GM23248 (cell line): Measurements from ENCODE around the gene TRA2A. TPM values are rescaled to one million over a fixed set of nuclear protein-coding genes. Genes with fewer than 3 reads are reported as not detected.

Source experiments
- DNase-seq: peaks from one replicate; pipeline ENCODE4 v3.0.0-alpha.2; 2015
- H2AFZ ChIP-seq: fragments of 200-600 bp; sonication (generic); 2 replicates; pipeline ENCODE4 v1.6.1; 2016; ENCODE audit warnings: antibody characterized with exemption
- H3F3A ChIP-seq: fragments of 200-600 bp; sonication (generic); 2 replicates; pipeline ENCODE4 v1.6.1; 2016; ENCODE audit warnings: mild to moderate bottlenecking, antibody characterized with exemption, mixed run types; ENCODE audit not compliant: insufficient read depth
- H3K27ac ChIP-seq: fragments of 200-600 bp; sonication (generic); 2 replicates; pipeline ENCODE4 v1.5.1; 2016; ENCODE audit warnings: mild to moderate bottlenecking
- H3K27me3 ChIP-seq: fragments of 200-600 bp; sonication (generic); replicated peaks from 2 replicates; pipeline ENCODE4 v1.6.1; 2016; ENCODE audit warnings: mild to moderate bottlenecking; ENCODE audit not compliant: insufficient read depth
- H3K36me3 ChIP-seq: fragments of 200-600 bp; sonication (generic); 2 replicates; pipeline ENCODE4 v1.6.1; 2016; ENCODE audit warnings: low read depth, mild to moderate bottlenecking
- H3K4me1 ChIP-seq: fragments of 200-600 bp; sonication (generic); 2 replicates; pipeline ENCODE4 v1.6.1; 2016; ENCODE audit warnings: mild to moderate bottlenecking; ENCODE audit not compliant: insufficient read depth
- H3K4me2 ChIP-seq: fragments of 200-600 bp; sonication (generic); one replicate; pipeline ENCODE4 v1.6.1; 2016; ENCODE audit warnings: mild to moderate bottlenecking; ENCODE audit not compliant: unreplicated experiment
- H3K4me3 ChIP-seq: fragments of 200-600 bp; sonication (generic); 2 replicates; pipeline ENCODE4 v1.5.1; 2016; ENCODE audit warnings: mild to moderate bottlenecking
- H3K79me2 ChIP-seq: fragments of 200-600 bp; sonication (generic); 2 replicates; pipeline ENCODE4 v1.6.1; 2016; ENCODE audit warnings: mild to moderate bottlenecking; ENCODE audit not compliant: insufficient read depth
- H3K9ac ChIP-seq: fragments of 200-600 bp; sonication (generic); 2 replicates; pipeline ENCODE4 v1.6.1; 2016; ENCODE audit warnings: mild to moderate bottlenecking
- H3K9me2 ChIP-seq: fragments of 200-600 bp; sonication (generic); 2 replicates; pipeline ENCODE4 v1.6.1; 2016; ENCODE audit warnings: mixed run types, mild to moderate bottlenecking, moderate library complexity; ENCODE audit not compliant: insufficient read depth
- H3K9me3 ChIP-seq: fragments of 200-600 bp; sonication (generic); one replicate; pipeline ENCODE4 v1.6.1; 2017; ENCODE audit warnings: low read depth
- H4K20me1 ChIP-seq: fragments of 200-600 bp; sonication (generic); 2 replicates; pipeline ENCODE4 v1.6.0; 2016; ENCODE audit not compliant: insufficient read depth
- EZH2 ChIP-seq: fragments of 200-600 bp; sonication (generic); IDR thresholded peaks from 2 replicates; pipeline ENCODE4 v1.6.1; 2018; ENCODE audit warnings: antibody characterized with exemption, mild to moderate bottlenecking; ENCODE audit not compliant: insufficient read depth, poor library complexity, severe bottlenecking
- EZH2phosphoT487 ChIP-seq: fragments of 200-600 bp; sonication (generic); IDR thresholded peaks from 2 replicates; pipeline ENCODE4 v1.6.1; 2018; ENCODE audit warnings: antibody characterized with exemption, moderate library complexity, mild to moderate bottlenecking, low read depth; ENCODE audit not compliant: insufficient read depth
- WGBS, 2 experiments: methylation state at CpG; one replicate each; pipeline ENCODE4 v1.1.6; 2015 to 2017; ENCODE audit warnings: low lambda C conversion rate in 2 of 2, low coverage in 1 of 2; ENCODE audit errors: missing lambda C conversion rate in 2 of 2; 5-methylcytosine and 5-hydroxymethylcytosine counted together
- in situ Hi-C: fragments of 300-500 bp; cut with MboI; formaldehyde crosslinking; loops from 2 replicates; pipeline ENCODE4 v1.15.0; 2020
- polyA plus RNA-seq: library from polyadenylated mRNA; unstranded; fragments of >200 nt; fragmentation: Nextera tagmentation; extraction: Ambion mirVana; gene quantifications from 2 replicates; pipeline ENCODE4 v1.2.1, GENCODE V29; 2016
- total RNA-seq: library from RNA; depleted of rRNA; stranded (reverse); fragments of >200 nt; shearing (Covaris generic); gene quantifications from 2 replicates; pipeline ENCODE4 v1.2.3, GENCODE V29; 2014

Gene TRA2A
- total and polyA plus RNA-seq, 2 experiments from 2014 or later: 26.2 to 87.9 TPM

- TF ChIP-seq EZH2 (no peak), EZH2phosphoT487 (no peak)
- Histone ChIP-seq H3K27me3 (no peaks in the 10 kb centered on the region), H3K9me3 (no peaks in the 10 kb centered on the region), H3K4me3 (peak overlapping the region; percentile 82), H3K36me3 (no peaks in the 10 kb centered on the region), H3F3A (peaks cover 37% of the 10 kb centered on the region), H3K79me2 (peaks cover 59% of the 10 kb centered on the region), H3K4me1 (peaks cover 29% of the 10 kb centered on the region), H2AFZ (peak overlapping the region; percentile 92), H3K27ac (peak overlapping the region; percentile 71), H3K4me2 (peak overlapping the region; percentile 95), H3K9ac (peak overlapping the region; percentile 83), H3K9me2 (no peaks in the 10 kb centered on the region), H4K20me1 (no peaks in the 10 kb centered on the region)
- no peak for DNase-seq
- WGBS, 2 experiments: 11% methylated on average over 38 to 39 of the region's 48 CpGs
- in situ Hi-C loops: no loop called here
These were observed 63.1 kb downstream of the TRA2A start for GRCh38 chr7:23468526-23469149.

- Histone ChIP-seq H3K4me1 (peaks cover 36% of the 10 kb centered on the region), H3K4me3 (peak overlapping the region; percentile 82), H3K27ac (peak overlapping the region; percentile 71), H4K20me1 (no peaks in the 10 kb centered on the region), H3K4me2 (peak overlapping the region; percentile 95), H3F3A (peaks cover 33% of the 10 kb centered on the region), H3K79me2 (peaks cover 66% of the 10 kb centered on the region), H3K9me2 (no peaks in the 10 kb centered on the region), H3K9ac (peak overlapping the region; percentile 83), H2AFZ (peak overlapping the region; percentile 92), H3K27me3 (no peaks in the 10 kb centered on the region), H3K9me3 (no peaks in the 10 kb centered on the region), H3K36me3 (no peaks in the 10 kb centered on the region)
- no peak for TF ChIP-seq EZH2phosphoT487
- DNase-seq: peak; percentile 79
- 4 to 5% methylated on average over 28 to 32 of the region's 32 CpGs for WGBS, 2 experiments
- in situ Hi-C loops: no loop called here
These were observed 63.8 kb downstream of the TRA2A start for GRCh38 chr7:23467806-23468525.

GRCh38 chr7:23467291-23467805 is 64.4 kb downstream of the TRA2A start:
- in situ Hi-C loops: no loop called here
- H3K9ac ChIP-seq: peak overlapping the region; percentile 83
- H3K36me3 ChIP-seq: no peaks in the 10 kb centered on the region
- H3K79me2 ChIP-seq: peaks cover 72% of the 10 kb centered on the region
- H3K9me3 ChIP-seq: no peaks in the 10 kb centered on the region
- TF ChIP-seq EZH2phosphoT487: no peak
- TF ChIP-seq EZH2: no peak
- no peaks in the 10 kb centered on the region for H4K20me1 ChIP-seq
- no peaks in the 10 kb centered on the region for H3K9me2 ChIP-seq
- H3K27me3 ChIP-seq: no peaks in the 10 kb centered on the region
- H3K4me2 ChIP-seq: peak overlapping the region; percentile 95
- DNase-seq: peak; percentile 31
- H3K4me3 ChIP-seq: peak overlapping the region; percentile 82
- WGBS, 2 experiments: 30 to 34% methylated on average over 11 of the region's 11 CpGs
- H2AFZ ChIP-seq: peak overlapping the region; percentile 92
- peak overlapping the region; percentile 71 for H3K27ac ChIP-seq
- peaks cover 41% of the 10 kb centered on the region for H3K4me1 ChIP-seq
- H3F3A ChIP-seq: peaks cover 27% of the 10 kb centered on the region

GRCh38 chr7:23462846-23463245 is 68.9 kb downstream of the TRA2A start:
- no peak for TF ChIP-seq EZH2
- TF ChIP-seq EZH2phosphoT487: no peak
- Histone ChIP-seq H3K4me3 (no peak overlapping the region), H2AFZ (no peak overlapping the region), H3K4me1 (peaks cover 41% of the 10 kb centered on the region), H3K27ac (no peak overlapping the region), H3K27me3 (no peaks in the 10 kb centered on the region), H3K36me3 (no peaks in the 10 kb centered on the region), H3K4me2 (no peak overlapping the region), H3K9ac (no peak overlapping the region), H3K9me3 (no peaks in the 10 kb centered on the region), H4K20me1 (no peaks in the 10 kb centered on the region), H3K9me2 (no peaks in the 10 kb centered on the region), H3F3A (peaks cover 16% of the 10 kb centered on the region; the same call in 1 of the 2 replicates), H3K79me2 (peaks cover 100% of the 10 kb centered on the region)
- in situ Hi-C loops: no loop called here
- DNase-seq: peak; percentile 73
- 21 to 37% methylated on average over 2 of the region's 2 CpGs for WGBS, 2 experiments
